GM19351 (cell line): ENCODE measurements around the gene RFX2.

Experiments
- ATAC-seq: cut with Tn5 transposase; IDR thresholded peaks from one replicate; pipeline ENCODE4 v1.9.1; 2021; ENCODE audit warnings: mild to moderate bottlenecking, moderate library complexity; ENCODE audit not compliant: unreplicated experiment

The RFX2 gene

GRCh38 chr19:6061376-6062130 is 48.7 kb downstream of the RFX2 start:
- ATAC-seq: no peak

GRCh38 chr19:6060600-6061375 is 49.5 kb downstream of the RFX2 start:
- no peak for ATAC-seq

- no peak for ATAC-seq
Measured at GRCh38 chr19:6059988-6060599, 50.2 kb downstream of the RFX2 start.

GRCh38 chr19:6059396-6059947 is 50.8 kb downstream of the RFX2 start:
- ATAC-seq: no peak

GRCh38 chr19:6058518-6059201 is 51.6 kb downstream of the RFX2 start:
- no peak for ATAC-seq

GRCh38 chr19:6057651-6058517 is 52.4 kb downstream of the RFX2 start:
- ATAC-seq: no peak

- no peak for ATAC-seq
Measured at GRCh38 chr19:6056801-6057650, 53.3 kb downstream of the RFX2 start.

GRCh38 chr19:6056282-6056741 is 54.0 kb downstream of the RFX2 start:
- ATAC-seq: no peak

- no peak for ATAC-seq
Measured at GRCh38 chr19:6055013-6055795, 55.1 kb downstream of the RFX2 start.

GRCh38 chr19:6048793-6049405 is 61.4 kb downstream of the RFX2 start:
- no peak for ATAC-seq

GRCh38 chr19:6048348-6048747 is 62.0 kb downstream of the RFX2 start:
- ATAC-seq: no peak

GRCh38 chr19:6047741-6048251 is 62.5 kb downstream of the RFX2 start:
- ATAC-seq: no peak

GRCh38 chr19:6047256-6047655 is 63.0 kb downstream of the RFX2 start:
- ATAC-seq: no peak

GRCh38 chr19:6045108-6045507 is 65.2 kb downstream of the RFX2 start:
- ATAC-seq: no peak

GRCh38 chr19:6044056-6044805 is 66.1 kb downstream of the RFX2 start:
- ATAC-seq: no peak

- ATAC-seq: no peak
Measured at GRCh38 chr19:6042776-6043726, 67.2 kb downstream of the RFX2 start.
